Fibroblast of gingiva (primary cell): ENCODE measurements around the gene TSC1.
"Not testable (repeated sequence)": the region's sequence is repeated elsewhere in the genome, so short reads cannot be mapped to it uniquely, and the experiment has no call there.

Source experiments
- DNase-seq: peaks from one replicate; pipeline ENCODE4 v3.0.0-alpha.2; 2011; ENCODE audit warnings: low read depth

TSC1 gene

GRCh38 chr9:132976571-132976970 is 32.2 kb upstream of the TSC1 start:
- DNase-seq = no peak

- DNase-seq = no peak
Measured at GRCh38 chr9:132975961-132976360, 31.5 kb upstream of the TSC1 start.

- no peak for DNase-seq
Measured at GRCh38 chr9:132973713-132974112, 29.3 kb upstream of the TSC1 start.

GRCh38 chr9:132973166-132973565 is 28.8 kb upstream of the TSC1 start:
- DNase-seq = no peak

GRCh38 chr9:132970324-132971062 is 26.1 kb upstream of the TSC1 start:
- DNase-seq = no peak

GRCh38 chr9:132969783-132970182 is 25.4 kb upstream of the TSC1 start:
- DNase-seq = no peak

GRCh38 chr9:132967908-132968307 is 23.5 kb upstream of the TSC1 start:
- DNase-seq = not testable (repeated sequence)

GRCh38 chr9:132965478-132965877 is 21.1 kb upstream of the TSC1 start:
- no peak for DNase-seq

GRCh38 chr9:132961002-132961401 is 16.6 kb upstream of the TSC1 start:
- DNase-seq = no peak

- DNase-seq = no peak
Measured at GRCh38 chr9:132957805-132958204, 13.4 kb upstream of the TSC1 start.

GRCh38 chr9:132955768-132956167 is 11.4 kb upstream of the TSC1 start:
- no peak for DNase-seq

GRCh38 chr9:132955123-132955522 is 10.7 kb upstream of the TSC1 start:
- DNase-seq = no peak

- DNase-seq = no peak
Measured at GRCh38 chr9:132949709-132950108, 5.3 kb upstream of the TSC1 start.

GRCh38 chr9:132948482-132949050 is 4.2 kb upstream of the TSC1 start:
- no peak for DNase-seq

- DNase-seq = no peak
Measured at GRCh38 chr9:132947756-132948155, 3.3 kb upstream of the TSC1 start.

GRCh38 chr9:132946631-132947295 is 2.3 kb upstream of the TSC1 start:
- DNase-seq = no peak

GRCh38 chr9:132946211-132946610 is 1.8 kb upstream of the TSC1 start:
- no peak for DNase-seq

- DNase-seq = no peak
Measured at GRCh38 chr9:132945186-132946130, 1.0 kb upstream of the TSC1 start.

- no peak for DNase-seq
Measured at GRCh38 chr9:132943651-132944293, 644 bp downstream of the TSC1 start.

- no peak for DNase-seq
Measured at GRCh38 chr9:132942541-132943182, 1.8 kb downstream of the TSC1 start.

GRCh38 chr9:132939169-132939568 is 5.2 kb downstream of the TSC1 start:
- no peak for DNase-seq
